IMR-90 (cell line): ENCODE data around the gene EML1. TPM values are rescaled to one million over a fixed set of nuclear protein-coding genes. Genes with fewer than 3 reads are reported as not detected.

Experiments used
- ATAC-seq: fragments of 200-7000 bp; cut with Tn5 transposase; 2 replicates; pipeline ENCODE4 v1.9.1; 2020; ENCODE audit warnings: low read depth, mild to moderate bottlenecking, moderate library complexity
- BruUV-seq: library from RNA; stranded (reverse); fragments of 400-500 nt; replicated peaks from 2 replicates; lab custom pipeline; 2021; lab: Mats Ljungman, UMichigan
- CTCF ChIA-PET: fragments of 300-600 bp; formaldehyde crosslinking; extraction: SDS; loops from one replicate; lab custom pipeline; 2021; ENCODE audit warnings: antibody characterized with exemption; lab: Yijun Ruan, JAX
- POLR2A ChIA-PET: fragments of 300-600 bp; sonication (Branson Sonifier 250); formaldehyde crosslinking; loops from one replicate; lab custom pipeline; 2022; ENCODE audit warnings: antibody characterized with exemption; ENCODE audit not compliant: unreplicated experiment; lab: Charles Lee
- DNase-seq: peaks from one replicate; pipeline ENCODE4 v3.0.0; 2013
- H2AFZ ChIP-seq: replicated peaks from 2 replicates; pipeline ENCODE3; 2013; ENCODE audit warnings: low read length, mild to moderate bottlenecking; ENCODE audit not compliant: poor library complexity
- H2AK5ac ChIP-seq: 2 replicates; pipeline ENCODE4 v1.6.1; 2013; ENCODE audit warnings: low read depth, low read length, inconsistent platforms
- H2AK9ac ChIP-seq: replicated peaks from 2 replicates; pipeline ENCODE3; 2013; ENCODE audit warnings: mild to moderate bottlenecking, low read depth, low read length, moderate library complexity; ENCODE audit not compliant: poor library complexity
- H2BK120ac ChIP-seq: 2 replicates; pipeline ENCODE4 v1.6.1; 2013; ENCODE audit warnings: low read depth, low read length, inconsistent platforms
- H2BK15ac ChIP-seq: 3 replicates; pipeline ENCODE4 v1.6.1; 2013; ENCODE audit warnings: low read depth, low read length, inconsistent platforms
- H2BK20ac ChIP-seq: 2 replicates; pipeline ENCODE4 v1.6.1; 2013; ENCODE audit warnings: low read depth, mild to moderate bottlenecking, inconsistent platforms, low read length, moderate library complexity
- H2BK5ac ChIP-seq: 2 replicates; pipeline ENCODE4 v1.6.1; 2013; ENCODE audit warnings: mild to moderate bottlenecking, low read depth, low read length, inconsistent platforms; ENCODE audit not compliant: poor library complexity, severe bottlenecking
- H3K14ac ChIP-seq: replicated peaks from 2 replicates; pipeline ENCODE4 v1.6.1; 2013; ENCODE audit warnings: low read depth, low read length, inconsistent platforms
- H3K18ac ChIP-seq: 2 replicates; pipeline ENCODE4 v1.6.1; 2013; ENCODE audit warnings: low read depth, low read length, control low read depth
- H3K23ac ChIP-seq: 2 replicates; pipeline ENCODE4 v1.6.1; 2013; ENCODE audit warnings: low read depth, low read length, inconsistent platforms
- H3K27ac ChIP-seq: 2 replicates; pipeline ENCODE4 v1.5.1; 2013; ENCODE audit warnings: mild to moderate bottlenecking, control low read depth, low read length; ENCODE audit not compliant: insufficient read depth
- H3K27me3 ChIP-seq: 2 replicates; pipeline ENCODE4 v1.6.1; 2013; ENCODE audit warnings: low read length; ENCODE audit not compliant: control insufficient read depth, insufficient read depth
- H3K36me3 ChIP-seq: 2 replicates; pipeline ENCODE4 v1.6.1; 2013; ENCODE audit warnings: low read length, mixed read lengths; ENCODE audit not compliant: control insufficient read depth, insufficient read depth
- H3K4ac ChIP-seq: 2 replicates; pipeline ENCODE4 v1.6.1; 2013; ENCODE audit warnings: low read depth, low read length, inconsistent platforms
- H3K4me1 ChIP-seq: 2 replicates; pipeline ENCODE4 v1.6.1; 2013; ENCODE audit warnings: low read length, mixed read lengths; ENCODE audit not compliant: control insufficient read depth, insufficient read depth
- H3K4me2 ChIP-seq: 2 replicates; pipeline ENCODE4 v1.6.1; 2013; ENCODE audit warnings: low read depth, mild to moderate bottlenecking, control low read depth, low read length, moderate library complexity
- H3K4me3 ChIP-seq: 2 replicates; pipeline ENCODE4 v1.5.1; 2013; ENCODE audit warnings: low read depth, mild to moderate bottlenecking, control low read depth, low read length, moderate library complexity; ENCODE audit not compliant: insufficient read depth
- H3K56ac ChIP-seq: 2 replicates; pipeline ENCODE4 v1.6.1; 2013; ENCODE audit warnings: low read length, inconsistent platforms; ENCODE audit not compliant: insufficient read depth; ENCODE audit errors: extremely low read depth
- H3K79me1 ChIP-seq, 2 experiments: 2 replicates each; pipeline ENCODE4 v1.6.1; 2013; ENCODE audit warnings: low read length in 2 of 2, inconsistent platforms in 1 of 2, low read depth in 1 of 2
- H3K9ac ChIP-seq: 2 replicates; pipeline ENCODE4 v1.6.1; 2013; ENCODE audit warnings: low read depth, low read length, control low read depth
- H3K9me1 ChIP-seq: 2 replicates; pipeline ENCODE4 v1.6.1; 2013; ENCODE audit warnings: low read length, inconsistent platforms; ENCODE audit not compliant: insufficient read depth
- H3K9me3 ChIP-seq: 2 replicates; pipeline ENCODE4 v1.6.1; 2013; ENCODE audit warnings: low read length; ENCODE audit not compliant: control insufficient read depth, insufficient read depth
- H4K20me1 ChIP-seq: 2 replicates; pipeline ENCODE4 v1.6.1; 2013; ENCODE audit warnings: low read length, inconsistent platforms; ENCODE audit not compliant: insufficient read depth
- H4K5ac ChIP-seq: 2 replicates; pipeline ENCODE4 v1.6.1; 2013; ENCODE audit warnings: mild to moderate bottlenecking, low read depth, low read length, control low read depth
- H4K8ac ChIP-seq, 2 experiments: 2 replicates each; pipeline ENCODE4 v1.6.1; 2013; ENCODE audit warnings: low read depth in 2 of 2, low read length in 2 of 2, control low read depth in 1 of 2, inconsistent platforms in 1 of 2
- H4K91ac ChIP-seq: 2 replicates; pipeline ENCODE4 v1.6.1; 2013; ENCODE audit warnings: low read depth, low read length, inconsistent platforms; ENCODE audit not compliant: insufficient read depth
- BHLHE40 ChIP-seq: fragments of 150-350 bp; IDR thresholded peaks from 2 replicates; pipeline ENCODE4 v1.6.1; 2016; ENCODE audit warnings: mild to moderate bottlenecking, low read depth, low read length
- CEBPB ChIP-seq: IDR thresholded peaks from 2 replicates; pipeline ENCODE4 v1.6.1; 2012; ENCODE audit warnings: low read depth, low read length, improper control_type of control experiment
- CHD1 ChIP-seq: IDR thresholded peaks from 2 replicates; pipeline ENCODE4 v1.6.1; 2012; ENCODE audit warnings: low read depth, low read length, improper control_type of control experiment
- MAFK ChIP-seq: IDR thresholded peaks from 2 replicates; pipeline ENCODE4 v1.6.1; 2012; ENCODE audit warnings: low read depth, low read length, improper control_type of control experiment
- MAZ ChIP-seq: IDR thresholded peaks from 2 replicates; pipeline ENCODE4 v1.6.1; 2012; ENCODE audit warnings: low read depth, mild to moderate bottlenecking, low read length, improper control_type of control experiment, moderate library complexity, borderline replicate concordance
- MXI1 ChIP-seq: IDR thresholded peaks from 2 replicates; pipeline ENCODE4 v1.6.1; 2012; ENCODE audit warnings: low read depth, mild to moderate bottlenecking, low read length, moderate library complexity, borderline replicate concordance
- NFE2L2 ChIP-seq: fragments of 150-350 bp; IDR thresholded peaks from 2 replicates; pipeline ENCODE4 v1.6.1; 2016; ENCODE audit warnings: low read depth, mild to moderate bottlenecking, low read length
- POLR2A ChIP-seq: IDR thresholded peaks from 2 replicates; pipeline ENCODE4 v1.6.1; 2012; ENCODE audit warnings: mild to moderate bottlenecking, low read depth, low read length
- RAD21 ChIP-seq: IDR thresholded peaks from 2 replicates; pipeline ENCODE4 v1.6.1; 2012; ENCODE audit warnings: low read length, improper control_type of control experiment
- RCOR1 ChIP-seq: IDR thresholded peaks from 2 replicates; pipeline ENCODE4 v1.6.1; 2012; ENCODE audit warnings: mild to moderate bottlenecking, low read length, improper control_type of control experiment; ENCODE audit not compliant: insufficient replicate concordance
- WGBS, 2 experiments: methylation state at CpG; one replicate each; pipeline versions ENCODE4 v1.1.5 to v1.1.7; 2013; ENCODE audit warnings: missing lambda C conversion rate in 2 of 2; ENCODE audit not compliant: insufficient read length in 1 of 2; ENCODE audit errors: extremely low coverage in 2 of 2; 5-methylcytosine and 5-hydroxymethylcytosine counted together
- dilution Hi-C: fragments of 300-500 bp; cut with HindIII; formaldehyde crosslinking; loops from one replicate; pipeline ENCODE4 v1.14.3; 2018; ENCODE audit warnings: low sequenced_read_pairs; ENCODE audit not compliant: unreplicated experiment
- in situ Hi-C: fragments of 300-500 bp; cut with MboI; formaldehyde crosslinking; loops from 3 replicates; pipeline ENCODE4 v1.14.3; 2019; ENCODE audit warnings: low sequenced_read_pairs, inconsistent platforms, mixed read lengths
- intact Hi-C: fragments of 100-400 bp; cut with micrococcal nuclease; formaldehyde crosslinking; loops from 2 replicates; pipeline ENCODE4 v1.10.0; 2022
- polyA plus RNA-seq, 3 experiments: library from polyadenylated mRNA; depleted of rRNA; stranded (reverse); fragments of >200 nt; gene quantifications; 2 replicates each; pipeline ENCODE4 v1.2.3, GENCODE V29; 2012; ENCODE audit warnings: low replicate concordance in 1 of 3
- total RNA-seq: library from RNA; depleted of rRNA; stranded (reverse); fragments of >200 nt; gene quantifications from 2 replicates; pipeline ENCODE4 v1.2.3, GENCODE V29; 2012
- TF ChIP-seq, protein P1 (sequence below): conservative IDR thresholded peaks from 2 replicates; pipeline ENCODE4 v1.5.1; 2012; ENCODE audit warnings: mild to moderate bottlenecking, low read depth, low read length, improper control_type of control experiment
- TF ChIP-seq, protein P2 (sequence below): fragments of 150-350 bp; IDR thresholded peaks from 2 replicates; pipeline ENCODE4 v1.6.1; 2017; ENCODE audit warnings: mild to moderate bottlenecking, antibody characterized with exemption, low read length, low read depth

EML1 gene
- total and polyA plus RNA-seq, 2 of the 4 experiments (the other 2 are of a cell fraction) = 14.0 to 42.3 TPM

DNA sequence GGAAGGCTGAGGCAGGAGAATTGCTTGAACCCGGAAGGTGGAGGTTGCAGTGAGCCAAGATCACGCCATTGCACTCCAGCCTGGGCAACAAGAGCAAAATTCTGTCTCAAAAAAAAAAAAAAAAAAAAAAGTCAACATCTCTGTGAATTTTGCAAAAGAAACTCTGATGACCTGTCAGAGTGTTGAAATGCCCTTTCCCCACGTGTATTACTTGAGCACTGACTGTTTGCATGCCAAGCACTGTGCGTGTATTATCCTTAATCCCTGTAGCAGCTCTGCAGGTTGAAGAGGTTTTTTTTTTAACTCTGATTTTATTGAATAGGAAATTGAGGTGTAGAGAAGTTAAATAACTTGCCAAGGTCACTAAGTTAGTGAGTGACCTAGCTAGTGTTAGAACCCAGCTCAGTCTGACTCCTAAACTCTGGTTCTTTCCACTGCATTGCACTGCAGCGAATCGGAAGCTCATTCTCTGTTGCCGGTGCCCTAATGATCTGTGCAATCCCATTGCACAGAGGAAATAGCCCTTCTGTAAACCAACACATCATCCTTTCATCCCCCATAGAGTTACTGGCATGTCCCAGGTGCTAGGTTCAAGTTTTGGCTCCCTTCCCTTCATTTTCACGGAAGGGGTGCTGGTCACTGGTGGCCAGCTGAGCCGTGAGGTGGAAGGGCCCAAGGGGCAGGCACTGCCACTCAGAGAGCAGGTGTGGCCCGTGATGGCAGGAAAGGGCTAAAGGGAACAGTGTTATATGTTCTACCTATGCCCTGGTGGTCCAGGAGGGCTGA is 122.3 kb downstream of the EML1 start (continued):
- TF ChIP-seq, protein P1, sequence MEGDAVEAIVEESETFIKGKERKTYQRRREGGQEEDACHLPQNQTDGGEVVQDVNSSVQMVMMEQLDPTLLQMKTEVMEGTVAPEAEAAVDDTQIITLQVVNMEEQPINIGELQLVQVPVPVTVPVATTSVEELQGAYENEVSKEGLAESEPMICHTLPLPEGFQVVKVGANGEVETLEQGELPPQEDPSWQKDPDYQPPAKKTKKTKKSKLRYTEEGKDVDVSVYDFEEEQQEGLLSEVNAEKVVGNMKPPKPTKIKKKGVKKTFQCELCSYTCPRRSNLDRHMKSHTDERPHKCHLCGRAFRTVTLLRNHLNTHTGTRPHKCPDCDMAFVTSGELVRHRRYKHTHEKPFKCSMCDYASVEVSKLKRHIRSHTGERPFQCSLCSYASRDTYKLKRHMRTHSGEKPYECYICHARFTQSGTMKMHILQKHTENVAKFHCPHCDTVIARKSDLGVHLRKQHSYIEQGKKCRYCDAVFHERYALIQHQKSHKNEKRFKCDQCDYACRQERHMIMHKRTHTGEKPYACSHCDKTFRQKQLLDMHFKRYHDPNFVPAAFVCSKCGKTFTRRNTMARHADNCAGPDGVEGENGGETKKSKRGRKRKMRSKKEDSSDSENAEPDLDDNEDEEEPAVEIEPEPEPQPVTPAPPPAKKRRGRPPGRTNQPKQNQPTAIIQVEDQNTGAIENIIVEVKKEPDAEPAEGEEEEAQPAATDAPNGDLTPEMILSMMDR = no peak

DNA sequence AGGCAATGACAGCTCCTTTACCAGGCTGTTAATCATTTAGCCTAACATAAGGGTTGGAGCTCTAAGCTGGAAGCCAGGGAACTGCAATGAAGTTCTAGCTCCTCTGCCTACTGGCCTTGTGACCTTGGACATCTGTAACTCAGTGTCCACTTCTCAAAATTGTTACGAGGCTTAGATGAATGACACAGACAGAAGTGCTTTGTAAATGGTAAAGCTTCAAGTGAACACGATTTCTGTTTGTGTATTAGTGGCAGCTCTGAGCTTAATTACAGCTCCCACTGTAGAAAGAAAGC is 122.8 kb downstream of the EML1 start:
- CTCF ChIA-PET = no interaction called here
- no peak overlapping the region for H4K91ac ChIP-seq
- no peak overlapping the region for H3K23ac ChIP-seq
- H3K9ac ChIP-seq = no peak overlapping the region
- no TSS peak for BruUV-seq
- intact Hi-C loops = no loop called here
- in situ Hi-C loops = no loop called here
- peaks cover 2% of the 10 kb centered on the region for H3K4me1 ChIP-seq
- WGBS, 2 experiments = no CpG with 5 or more reads among the region's 2 CpGs
- H4K20me1 ChIP-seq = no peaks in the 10 kb centered on the region
- no peak overlapping the region for H2BK5ac ChIP-seq
- H3K27ac ChIP-seq = no peak overlapping the region
- ATAC-seq = no peak
- H3K56ac ChIP-seq = no peak overlapping the region
- no peak overlapping the region for H3K4ac ChIP-seq
- H3K14ac ChIP-seq = no peak overlapping the region
- H2AK9ac ChIP-seq = no peak overlapping the region
- no peak overlapping the region for H3K4me2 ChIP-seq
- peaks cover 3% of the 10 kb centered on the region; the same call in 1 of the 2 replicates for H3K9me1 ChIP-seq
- dilution Hi-C loops = no loop called here
- H3K18ac ChIP-seq = no peak overlapping the region
- DNase-seq = no peak
- H2AFZ ChIP-seq = no peak overlapping the region
- no peak overlapping the region for H2BK120ac ChIP-seq
- H3K36me3 ChIP-seq = peaks cover 41% of the 10 kb centered on the region
- H2AK5ac ChIP-seq = no peak overlapping the region
- no peak overlapping the region for H4K8ac ChIP-seq
- no peak overlapping the region for H2BK15ac ChIP-seq
- POLR2A ChIA-PET = no interaction called here
- no peaks in the 10 kb centered on the region for H3K9me3 ChIP-seq
- no peak overlapping the region for H4K5ac ChIP-seq
- no peaks in the 10 kb centered on the region for H3K27me3 ChIP-seq
- H2BK20ac ChIP-seq = no peak overlapping the region
- H3K4me3 ChIP-seq = no peak overlapping the region
- H3K79me1 ChIP-seq = no peaks in the 10 kb centered on the region
- no peak for TF ChIP-seq CEBPB
- TF ChIP-seq MAZ = no peak
- no peak for TF ChIP-seq RCOR1
- no peak for TF ChIP-seq POLR2A
- no peak for TF ChIP-seq MAFK
- TF ChIP-seq, protein P2, sequence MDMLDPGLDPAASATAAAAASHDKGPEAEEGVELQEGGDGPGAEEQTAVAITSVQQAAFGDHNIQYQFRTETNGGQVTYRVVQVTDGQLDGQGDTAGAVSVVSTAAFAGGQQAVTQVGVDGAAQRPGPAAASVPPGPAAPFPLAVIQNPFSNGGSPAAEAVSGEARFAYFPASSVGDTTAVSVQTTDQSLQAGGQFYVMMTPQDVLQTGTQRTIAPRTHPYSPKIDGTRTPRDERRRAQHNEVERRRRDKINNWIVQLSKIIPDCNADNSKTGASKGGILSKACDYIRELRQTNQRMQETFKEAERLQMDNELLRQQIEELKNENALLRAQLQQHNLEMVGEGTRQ = no peak
- TF ChIP-seq, protein P1 = no peak
- TF ChIP-seq MXI1 = no peak
- no peak for TF ChIP-seq BHLHE40
- no peak for TF ChIP-seq NFE2L2
- no peak for TF ChIP-seq RAD21
- no peak for TF ChIP-seq CHD1
